HG02943 (cell line): ENCODE results near the gene ANO2.

Source experiments
- ATAC-seq: cut with Tn5 transposase; IDR thresholded peaks from one replicate; pipeline ENCODE4 v1.9.1; 2021; ENCODE audit warnings: mild to moderate bottlenecking, low read depth, moderate library complexity; ENCODE audit not compliant: unreplicated experiment

ANO2 gene

DNA sequence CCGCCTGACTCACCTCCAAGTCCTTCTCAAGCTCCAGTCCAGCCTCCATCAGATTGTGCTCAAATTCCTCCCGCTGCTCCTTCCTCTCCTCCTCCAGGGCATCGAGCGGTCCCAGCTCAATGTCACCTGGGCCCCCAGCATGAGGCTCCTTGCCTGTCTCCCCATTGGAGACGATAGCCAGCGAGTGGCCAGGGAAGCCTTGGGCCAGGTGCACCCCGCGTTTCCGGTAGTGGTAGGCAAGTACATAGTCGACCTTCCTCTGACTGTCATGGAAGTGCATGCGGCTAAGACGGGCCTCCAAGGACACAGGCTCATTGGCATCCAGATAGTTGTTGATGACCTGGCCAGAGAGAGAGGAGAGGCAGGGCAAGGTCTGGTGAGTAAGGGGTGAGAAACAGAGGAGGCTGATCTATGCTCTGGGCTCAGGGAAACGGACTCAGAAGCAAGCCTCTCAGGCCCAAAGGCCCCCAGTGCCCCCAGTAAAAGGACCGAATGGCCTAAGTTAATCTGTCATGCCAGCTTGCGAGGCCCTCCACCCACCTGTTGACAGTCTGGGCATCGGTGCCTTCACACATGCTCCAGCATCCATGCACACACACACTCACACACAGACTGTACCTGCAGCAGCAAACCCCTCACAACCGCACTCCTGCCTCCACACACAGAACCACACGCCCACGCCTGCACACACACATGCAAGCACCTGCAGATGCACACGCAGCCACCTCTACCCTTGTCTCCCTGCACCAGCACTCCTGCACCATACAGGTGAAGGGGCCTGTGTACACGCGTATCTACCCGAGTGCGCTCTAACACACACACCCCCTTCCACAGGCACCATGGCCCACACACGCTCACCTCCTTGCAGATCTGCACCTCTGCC is 23.8 kb downstream of the ANO2 start:
- ATAC-seq, result no peak

DNA sequence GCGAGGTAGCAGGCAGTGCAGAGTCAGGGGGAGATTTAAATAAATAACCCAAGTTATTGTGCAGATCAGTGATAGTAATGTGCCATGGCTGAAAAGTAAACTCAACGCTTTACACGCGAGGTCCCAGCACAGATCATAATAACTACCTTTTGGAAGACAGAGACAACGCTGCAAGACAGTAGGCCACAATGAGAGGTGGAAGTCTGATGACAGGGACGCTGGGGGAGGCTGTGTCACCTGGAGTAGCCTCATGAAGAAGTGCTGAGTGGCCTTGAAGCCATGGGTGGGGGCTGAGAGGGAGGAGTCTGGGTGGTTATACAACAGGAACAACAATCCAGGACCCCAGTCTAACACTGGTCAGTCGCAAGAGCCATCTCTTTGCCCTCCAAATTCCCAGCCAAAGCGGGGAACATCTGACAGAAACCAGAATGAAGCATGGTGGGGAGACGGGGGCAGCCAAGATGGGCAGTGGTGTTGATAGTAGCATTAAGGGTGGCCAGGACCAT is 28.2 kb downstream of the ANO2 start:
- no peak for ATAC-seq

DNA sequence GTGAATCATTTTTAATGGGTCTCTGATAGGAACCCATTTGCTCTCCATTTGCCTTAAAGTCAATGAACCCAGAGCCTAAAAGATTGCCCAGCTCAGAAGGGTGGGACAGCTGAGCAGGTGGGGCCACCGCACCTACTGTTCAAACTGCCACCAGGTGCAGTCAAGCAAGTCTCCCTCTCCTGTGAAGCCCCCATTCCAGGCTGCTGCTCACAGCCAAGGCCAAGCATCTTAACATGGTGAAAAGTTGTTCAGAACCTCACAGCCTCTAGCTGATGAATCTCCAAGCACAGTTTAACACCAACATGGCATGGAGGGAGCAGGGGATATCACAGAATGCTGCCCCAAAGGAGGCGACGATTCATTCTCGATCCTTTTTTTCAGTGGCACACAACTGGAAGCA is 29.5 kb downstream of the ANO2 start:
- ATAC-seq, result no peak

DNA sequence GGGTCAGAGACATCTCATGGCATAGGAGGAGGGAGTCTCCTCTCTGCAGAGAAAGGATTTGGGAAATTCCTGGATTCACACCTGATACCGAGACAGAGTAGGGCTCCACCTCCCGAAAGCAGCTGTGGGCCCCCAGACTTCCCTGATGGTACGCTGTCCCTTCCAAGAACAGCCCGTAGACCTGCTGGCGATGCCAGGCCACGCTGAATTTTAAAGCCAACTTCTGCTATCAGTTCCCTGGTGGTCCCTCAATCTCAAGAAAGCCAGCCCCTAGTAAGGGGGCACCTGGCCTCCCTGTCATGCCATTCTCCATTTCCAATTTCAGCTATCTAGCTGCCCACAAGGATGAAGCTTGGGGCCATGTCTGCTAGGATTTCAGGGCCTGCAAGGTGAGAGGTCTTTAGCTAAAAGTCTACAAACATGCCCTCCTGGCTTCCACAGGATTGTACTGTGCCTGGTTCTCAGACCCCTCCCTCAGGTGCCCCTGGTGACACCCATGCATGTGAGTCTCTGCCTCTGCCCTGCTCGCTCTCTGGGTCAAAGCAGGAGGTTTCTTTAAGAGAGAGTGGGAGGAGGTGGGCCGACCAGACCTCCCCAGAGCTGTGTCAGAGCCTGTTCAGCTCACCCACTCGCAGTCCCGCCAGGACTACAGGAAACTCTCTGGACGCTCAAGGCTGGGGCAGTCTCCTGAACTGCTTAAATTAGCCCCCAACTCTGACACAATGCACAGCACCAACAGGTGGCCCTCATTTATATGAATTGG is 30.5 kb downstream of the ANO2 start:
- no peak for ATAC-seq

DNA sequence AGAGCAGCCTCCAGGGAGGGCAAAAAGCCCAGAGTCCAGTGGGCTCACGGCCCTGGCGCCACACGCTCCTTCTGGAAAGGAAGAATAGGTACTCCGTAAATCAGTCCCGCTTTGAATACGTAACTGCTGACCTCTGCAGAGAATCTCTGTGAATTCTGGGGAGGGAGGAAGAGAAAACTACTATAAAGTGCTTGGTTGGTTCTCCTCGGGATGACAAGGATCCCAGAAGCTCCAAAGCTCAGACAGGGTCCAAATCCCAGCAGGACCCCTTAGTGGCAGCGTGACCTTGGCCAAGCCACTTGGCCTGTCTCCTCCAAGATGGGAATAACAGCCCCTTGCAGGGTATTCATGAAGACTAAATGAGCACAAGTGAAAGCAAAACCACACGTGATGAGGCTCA is 31.7 kb downstream of the ANO2 start:
- no peak for ATAC-seq

DNA sequence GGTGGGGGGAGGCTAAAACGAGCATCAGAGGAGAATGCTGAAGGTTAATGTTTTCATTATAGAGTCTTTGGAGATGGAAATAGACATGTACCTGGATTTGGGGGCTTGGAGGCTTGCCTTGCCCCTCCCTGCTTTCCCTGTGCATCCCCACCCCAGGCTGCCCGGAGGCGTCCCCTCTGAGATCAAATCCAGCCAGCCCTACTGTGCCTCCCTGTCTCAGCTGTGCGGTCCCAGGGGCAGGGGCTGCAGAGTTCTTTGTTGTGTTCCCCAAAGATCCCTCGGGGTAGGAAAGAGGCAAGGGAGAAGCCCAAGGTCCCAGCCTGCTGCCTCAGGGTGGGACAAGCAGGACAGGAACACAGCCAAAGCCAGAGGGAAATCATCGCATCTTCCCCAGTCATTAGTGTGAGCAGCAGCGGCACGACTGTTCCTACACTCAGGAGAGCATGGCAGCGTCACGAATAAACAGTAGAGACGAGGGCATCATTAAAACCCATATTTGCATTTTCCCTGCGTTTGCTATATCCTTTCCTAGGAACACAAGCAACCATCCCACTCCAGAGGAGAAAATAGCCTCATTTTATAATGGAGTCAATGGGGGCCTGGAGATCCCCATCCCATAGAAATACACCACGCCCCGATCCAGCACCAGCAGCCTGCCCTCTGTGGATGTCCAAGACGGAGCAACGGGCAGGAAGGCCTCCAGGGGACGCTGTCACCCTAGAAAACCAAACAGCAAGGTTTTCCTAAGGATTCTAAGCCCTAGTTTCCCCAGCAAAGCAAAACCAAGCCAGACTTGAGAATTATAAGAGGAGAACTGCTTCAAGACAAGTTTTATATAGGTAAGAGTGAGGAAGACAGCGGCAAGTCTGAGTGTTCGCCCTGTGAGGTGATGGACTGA is 32.4 kb downstream of the ANO2 start:
- no peak for ATAC-seq

DNA sequence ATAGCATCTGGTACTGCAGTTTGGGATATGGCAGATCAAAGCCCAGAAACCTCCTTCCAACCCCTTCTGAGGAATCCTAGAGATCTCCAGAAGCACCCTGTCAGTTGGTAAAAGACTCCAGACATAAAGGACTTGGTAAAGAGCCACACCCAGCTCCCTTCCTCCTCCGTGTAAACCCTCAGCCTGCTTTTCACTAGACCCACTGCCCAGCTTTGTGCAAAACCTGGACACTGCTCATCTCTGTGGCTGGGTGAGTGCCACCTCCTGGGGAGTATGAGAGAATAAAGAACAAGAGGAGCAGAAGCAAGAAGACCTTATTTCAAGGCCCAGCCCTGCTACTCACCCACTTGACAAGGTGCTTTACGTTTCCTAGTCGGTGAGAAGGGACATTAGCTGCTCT is 33.0 kb downstream of the ANO2 start:
- no peak for ATAC-seq

DNA sequence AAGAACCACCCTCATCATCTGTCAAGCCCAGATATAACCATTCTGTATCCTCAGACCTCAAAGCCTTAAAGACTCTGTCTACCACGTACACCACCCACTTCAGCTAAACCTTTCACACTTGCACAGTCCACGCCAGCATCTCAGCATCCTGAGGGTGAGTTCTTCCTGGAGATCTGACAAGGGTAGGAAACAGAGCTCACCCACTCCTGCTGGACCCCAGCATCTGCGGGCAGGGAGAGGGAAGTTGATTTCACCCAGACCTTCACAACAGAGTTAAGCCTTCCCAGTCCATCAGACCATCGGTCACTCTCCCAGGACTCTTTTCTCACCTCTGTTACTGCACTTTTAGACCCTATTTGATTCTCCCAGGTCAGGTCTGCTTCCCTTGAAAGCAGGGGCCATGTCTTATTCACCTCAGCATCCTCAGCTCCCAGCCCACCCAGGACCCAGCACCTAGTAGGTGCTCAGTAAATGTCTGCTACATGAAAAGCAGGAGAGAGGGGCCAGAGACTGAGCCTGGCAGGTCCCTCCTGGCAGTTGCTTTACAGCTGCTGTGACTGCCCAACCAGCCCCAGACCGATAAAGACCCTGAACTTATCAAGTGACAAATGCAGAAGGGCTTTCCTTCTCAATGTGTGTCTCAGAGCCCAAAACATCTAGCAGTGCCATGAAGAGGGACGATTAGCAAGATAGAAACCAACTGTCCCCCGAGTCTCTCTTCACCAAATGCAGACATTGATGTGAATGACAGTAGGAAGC is 34.1 kb downstream of the ANO2 start:
- ATAC-seq, result no peak

DNA sequence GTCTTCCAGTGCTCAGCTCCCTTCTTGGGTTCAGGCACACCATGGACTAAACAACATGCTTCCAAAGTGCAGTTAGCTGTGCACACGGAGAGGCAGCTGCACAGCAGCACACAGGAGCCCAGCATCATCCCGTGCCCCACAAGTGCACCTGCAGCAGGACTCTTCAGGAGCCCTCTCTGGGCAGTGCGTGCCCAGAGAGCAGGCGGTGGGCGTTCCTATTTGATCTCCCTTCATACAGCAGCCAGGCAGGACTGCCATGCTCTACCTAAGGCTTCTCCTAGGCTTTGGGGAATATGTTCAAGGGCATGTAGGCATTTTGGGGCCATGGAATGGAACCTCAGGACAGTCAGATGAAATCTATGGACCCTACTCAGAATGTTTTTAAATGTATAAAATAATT is 35.5 kb downstream of the ANO2 start:
- ATAC-seq, result no peak

DNA sequence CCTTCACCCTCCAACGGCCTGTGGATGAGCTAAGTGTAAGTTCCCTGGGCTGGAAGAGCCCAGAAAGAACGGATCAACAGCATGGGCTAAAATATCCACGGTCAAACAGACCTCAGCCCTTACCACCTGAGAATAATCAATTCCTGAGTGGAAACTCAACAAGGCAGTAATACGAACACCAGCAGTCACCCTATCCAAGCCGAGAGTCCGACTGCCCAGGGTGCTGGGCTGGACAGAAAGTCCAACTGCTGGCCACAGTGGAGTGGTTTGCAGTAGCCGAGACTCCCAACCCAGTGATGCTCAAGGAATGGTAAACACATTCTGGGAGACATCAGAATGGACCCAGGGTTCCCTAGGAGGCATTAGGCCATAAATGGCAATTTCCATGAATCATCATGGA is 36.8 kb downstream of the ANO2 start:
- no peak for ATAC-seq

DNA sequence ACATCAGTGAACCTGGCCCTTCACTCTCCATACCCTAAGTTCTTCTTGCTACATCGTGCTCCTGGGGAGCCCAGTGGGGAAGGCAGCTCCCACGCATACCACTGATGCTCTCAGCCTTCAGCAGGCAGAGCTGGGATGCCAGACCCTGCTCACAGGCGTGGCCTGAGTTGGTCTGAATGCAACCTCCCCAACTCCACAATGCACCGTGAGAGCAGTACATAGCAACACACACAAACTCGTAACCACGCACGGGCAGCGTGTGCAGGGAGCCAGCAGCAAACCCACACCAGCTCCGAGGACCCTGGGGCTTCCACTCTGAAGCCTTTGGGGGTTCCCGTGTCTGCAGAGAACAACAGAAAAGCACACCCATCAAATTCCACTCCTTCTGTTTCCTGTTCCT is 37.3 kb downstream of the ANO2 start:
- no peak for ATAC-seq

DNA sequence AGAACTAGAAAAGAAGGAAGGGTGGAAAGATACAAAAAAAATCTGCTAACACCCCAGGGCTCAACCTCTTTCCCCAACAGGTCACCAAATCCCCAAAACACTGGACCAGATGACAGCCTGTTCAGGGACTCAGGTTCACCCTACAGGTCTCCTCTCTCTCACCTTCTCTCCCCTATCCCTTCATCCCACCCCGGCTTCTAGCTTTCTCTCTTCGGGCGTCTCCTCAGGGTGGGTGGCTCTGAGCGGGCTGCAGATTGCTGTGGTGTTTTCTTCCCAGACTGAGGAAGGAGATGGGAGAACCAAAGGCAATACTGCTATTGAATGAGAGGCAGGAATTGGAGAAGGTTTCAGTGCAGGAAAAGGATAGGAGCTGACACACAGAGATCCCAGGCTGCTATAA is 39.3 kb downstream of the ANO2 start:
- ATAC-seq, result no peak

DNA sequence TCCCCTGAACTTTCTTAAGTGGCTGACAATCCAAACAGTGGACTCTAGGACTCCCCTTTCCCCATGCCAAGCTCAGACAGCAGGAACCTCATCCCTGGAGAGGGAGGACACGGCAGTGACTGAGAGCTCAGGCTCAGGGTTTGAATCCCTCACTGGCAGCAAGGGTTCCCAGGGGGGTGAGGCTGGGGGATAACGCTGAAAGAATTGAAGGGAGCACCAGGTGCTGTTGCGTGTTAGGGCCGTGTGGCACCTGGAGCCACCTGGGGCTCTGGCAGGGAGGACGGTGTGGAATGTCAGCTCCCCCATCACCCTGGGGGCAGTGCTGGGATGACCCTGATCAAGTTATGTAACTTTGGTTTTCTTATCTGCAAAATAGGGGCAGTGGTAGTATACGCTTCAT is 40.1 kb downstream of the ANO2 start:
- no peak for ATAC-seq

DNA sequence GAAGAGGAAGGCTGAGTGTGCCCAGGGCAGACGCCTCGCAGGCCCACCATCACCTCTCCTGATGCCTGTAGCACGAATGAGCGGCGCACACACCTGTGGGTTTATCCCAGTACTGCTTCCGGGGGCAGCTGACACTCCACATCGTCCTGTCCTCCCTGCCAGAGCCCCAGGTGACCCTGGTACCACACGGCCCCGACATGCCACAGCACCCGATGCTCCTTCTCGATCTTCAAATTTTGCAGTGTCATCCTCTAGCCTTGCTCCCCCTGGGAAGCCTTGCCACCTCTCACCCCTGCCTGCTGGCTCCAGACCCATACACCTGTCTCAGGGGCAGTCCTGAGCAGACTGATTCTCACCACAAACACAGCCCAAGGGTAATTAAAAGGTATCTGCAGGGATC is 40.6 kb downstream of the ANO2 start:
- no peak for ATAC-seq

DNA sequence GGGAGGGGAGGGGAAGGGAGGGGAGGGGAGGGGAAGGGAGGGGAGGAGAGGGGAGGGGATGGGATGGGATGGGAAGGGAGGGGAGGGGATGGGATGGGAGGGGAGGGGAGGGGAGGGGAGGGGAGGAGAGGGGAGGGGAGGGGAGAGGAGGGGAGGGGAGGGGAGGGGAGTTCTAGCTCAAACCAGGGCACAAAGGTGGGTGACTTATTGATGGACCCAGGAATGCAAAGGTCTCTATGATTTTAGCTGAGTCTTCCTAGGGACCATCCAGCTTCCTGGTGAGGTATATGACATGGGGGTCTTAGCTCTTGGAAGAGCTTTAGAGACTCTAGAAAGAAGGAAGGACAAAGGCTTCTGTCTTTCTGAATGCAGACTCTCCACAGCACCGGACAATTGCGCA is 42.3 kb downstream of the ANO2 start:
- no peak for ATAC-seq

DNA sequence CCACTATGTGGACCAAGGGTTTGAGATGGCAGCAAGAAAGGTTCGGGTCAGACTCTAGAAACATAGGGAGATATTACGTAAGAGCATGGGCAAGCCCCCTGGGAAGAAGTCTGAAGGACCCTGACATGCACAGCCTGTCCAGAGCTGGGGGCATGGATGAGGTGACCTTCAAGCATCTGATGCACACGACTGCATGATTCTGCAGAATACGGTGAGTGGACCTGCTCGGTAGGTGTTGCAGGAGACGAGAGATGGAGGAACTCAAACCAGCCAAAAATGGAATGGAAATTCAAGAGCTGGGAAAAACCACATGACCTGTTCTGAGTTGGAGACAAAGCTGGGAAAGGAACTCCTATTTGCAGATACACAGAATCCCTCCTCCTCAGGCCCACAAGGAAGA is 43.6 kb downstream of the ANO2 start:
- ATAC-seq, result no peak

DNA sequence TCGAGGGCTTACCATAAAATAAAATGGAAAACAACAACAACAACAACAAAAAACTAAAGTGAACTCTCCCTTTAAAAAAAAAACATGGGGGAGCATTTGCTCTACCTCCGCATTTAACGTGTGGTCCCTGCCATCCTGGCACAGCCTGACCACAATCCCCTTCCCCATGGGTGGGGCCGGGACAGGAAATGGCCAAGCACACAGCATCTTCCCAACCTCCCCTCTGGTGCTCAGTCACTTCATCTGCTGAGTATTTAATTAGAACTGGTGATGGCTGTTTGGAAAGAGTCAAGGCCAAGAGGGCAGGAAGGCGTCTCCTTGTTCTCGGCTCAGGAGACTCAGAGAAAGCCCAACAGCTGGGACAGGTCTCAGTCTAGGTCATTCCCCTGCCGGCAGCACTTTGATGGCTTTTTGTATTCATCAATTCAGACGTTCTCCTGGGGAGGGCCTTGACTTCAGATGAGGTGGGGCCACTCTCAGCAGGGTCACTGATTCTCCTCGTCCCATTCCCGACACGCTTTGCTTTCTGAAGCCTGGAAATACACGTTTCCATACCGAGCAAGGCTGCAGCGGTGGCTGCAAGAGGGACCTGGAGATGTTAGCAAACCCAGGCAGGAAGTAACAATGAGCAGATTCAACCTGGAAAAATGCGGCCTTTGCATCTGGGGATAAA is 44.4 kb downstream of the ANO2 start:
- ATAC-seq, result no peak

DNA sequence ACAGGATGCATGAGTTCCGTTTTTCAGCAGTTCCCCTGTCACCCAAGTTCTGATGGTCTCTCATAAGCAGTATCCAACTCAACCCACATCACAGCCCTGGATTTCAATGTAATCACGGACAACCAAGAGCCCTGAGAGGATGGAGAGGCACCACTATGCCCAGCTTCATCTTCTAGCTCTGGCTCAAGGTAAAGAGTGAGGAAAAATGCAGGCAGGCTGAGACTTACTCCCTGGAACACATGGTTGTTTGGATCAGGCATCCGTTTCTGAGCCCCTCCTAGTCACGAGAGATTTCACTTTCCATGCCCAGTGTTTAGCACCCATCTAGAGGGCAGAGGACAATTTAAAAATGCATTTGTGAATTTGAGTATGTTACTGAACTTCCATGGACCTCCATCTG is 45.0 kb downstream of the ANO2 start:
- ATAC-seq, result no peak

DNA sequence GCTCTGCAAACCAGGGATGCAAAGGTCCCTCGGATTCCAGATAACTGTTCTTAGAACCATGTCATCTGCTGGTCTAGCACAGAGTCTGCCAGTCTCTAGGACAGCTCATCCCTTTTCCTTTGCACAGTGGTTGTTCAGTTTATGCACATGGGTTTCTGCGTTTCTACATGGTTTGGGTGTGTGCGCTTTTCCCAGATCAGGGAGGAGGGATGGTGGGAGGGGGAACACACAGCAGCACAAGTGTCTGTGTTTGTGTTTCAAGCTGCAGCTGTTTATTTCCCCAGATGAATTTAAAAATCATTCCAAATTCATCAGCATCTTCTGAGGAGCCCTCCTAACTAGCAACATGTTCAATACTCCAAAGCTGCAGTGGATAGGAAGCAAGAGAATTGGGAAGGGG is 45.4 kb downstream of the ANO2 start:
- ATAC-seq, result no peak

DNA sequence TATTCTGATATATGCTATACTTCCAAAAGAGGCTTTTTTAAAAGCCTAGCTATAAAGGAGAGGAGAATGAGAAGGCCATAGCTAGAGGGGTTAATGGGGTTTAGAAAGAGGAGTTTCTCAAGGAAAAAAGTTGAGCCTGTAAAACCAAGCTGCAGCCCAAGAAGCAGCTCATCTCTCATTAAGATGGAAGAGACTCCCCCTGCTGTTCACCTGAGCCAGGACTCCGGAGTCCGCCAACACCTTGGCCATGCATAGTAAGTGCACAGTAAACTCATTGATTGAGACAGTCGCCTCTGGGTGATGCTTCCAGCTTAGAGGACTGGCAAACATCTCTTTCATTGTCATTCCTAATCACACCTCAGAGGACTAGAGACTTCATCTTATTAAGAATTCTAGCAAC is 46.2 kb downstream of the ANO2 start:
- ATAC-seq, result no peak
